Measurements from ENCODE around the gene AP4B1.

The AP4B1 gene

GRCh38 chr1:113928187-113928930, 23.8 kb upstream of the AP4B1 start:
- Histone ChIP-seq H3K4me2 (ENCODE audit: insufficient read depth, low read length) (peak overlapping the region; percentile 85), H2AFZ (ENCODE audit: low read depth, low read length) (peak overlapping the region; percentile 86), H3K27me3 (ENCODE audit: insufficient read depth, low read length, poor library complexity) (no peaks in the 10 kb centered on the region), H3K27ac (ENCODE audit: low read length) (peak overlapping the region; percentile 92), H3K4me1 (ENCODE audit: insufficient read depth, low read length) (peaks cover 41% of the 10 kb centered on the region), H3K9ac (ENCODE audit: low read depth, low read length) (peak overlapping the region; percentile 66), H3K79me2 (ENCODE audit: insufficient read depth, low read length) (peaks cover 48% of the 10 kb centered on the region), H4K20me1 (ENCODE audit: insufficient read depth, low read length) (peaks cover 15% of the 10 kb centered on the region), H3K4me3 (ENCODE audit: low read depth in 1 of 2, low read length in 2 of 2) (peak overlapping the region; percentile 51 to 72; a peak in 3 of 4 replicates), H3K9me3 (ENCODE audit: insufficient read depth, low read length, severe bottlenecking) (no peaks in the 10 kb centered on the region), H3K36me3 (ENCODE audit: insufficient read depth, low read length) (peaks cover 6% of the 10 kb centered on the region; the same call in 1 of the 2 replicates)
- no peak for TF ChIP-seq CTCF (IDR thresholded peaks at IDR 0.05; ENCODE audit: borderline replicate concordance, extremely low read depth, low read length, poor library complexity, severe bottlenecking)
- DNase-seq = no peak
- ATAC-seq (ENCODE audit: insufficient read depth, low read depth) = no peak

- TF ChIP-seq EZH2 (IDR thresholded peaks at IDR 0.05; ENCODE audit: borderline replicate concordance, low read depth, low read length, severe bottlenecking) = no peak
- no peak for TF ChIP-seq CTCF (IDR thresholded peaks at IDR 0.05; ENCODE audit: borderline replicate concordance, extremely low read depth, low read length, poor library complexity, severe bottlenecking)
- Histone ChIP-seq H3K4me2 (ENCODE audit: insufficient read depth, low read length) (no peak overlapping the region), H3K36me3 (ENCODE audit: insufficient read depth, low read length) (no peaks in the 10 kb centered on the region), H3K4me1 (ENCODE audit: insufficient read depth, low read length) (peaks cover 12% of the 10 kb centered on the region), H3K4me3 (ENCODE audit: low read depth in 1 of 2, low read length in 2 of 2) (no peak overlapping the region), H3K27ac (ENCODE audit: low read length) (no peak overlapping the region), H3K9ac (ENCODE audit: low read depth, low read length) (no peak overlapping the region), H3K79me2 (ENCODE audit: insufficient read depth, low read length) (peaks cover 10% of the 10 kb centered on the region), H3K27me3 (ENCODE audit: insufficient read depth, low read length, poor library complexity) (no peaks in the 10 kb centered on the region), H4K20me1 (ENCODE audit: insufficient read depth, low read length) (no peaks in the 10 kb centered on the region), H3K9me3 (ENCODE audit: insufficient read depth, low read length, severe bottlenecking) (no peaks in the 10 kb centered on the region), H2AFZ (ENCODE audit: low read depth, low read length) (no peak overlapping the region)
- no peak for DNase-seq
- ATAC-seq (ENCODE audit: insufficient read depth, low read depth) = no peak
Measured at GRCh38 chr1:113924473-113924872, 19.9 kb upstream of the AP4B1 start.

GRCh38 chr1:113922957-113923356, 18.4 kb upstream of the AP4B1 start:
- H3K4me2 ChIP-seq (ENCODE audit: insufficient read depth, low read length) = no peak overlapping the region
- no peaks in the 10 kb centered on the region for H4K20me1 ChIP-seq (ENCODE audit: insufficient read depth, low read length)
- ATAC-seq (ENCODE audit: insufficient read depth, low read depth) (no peak), DNase-seq (no peak)
- H3K4me1 ChIP-seq (ENCODE audit: insufficient read depth, low read length) = peaks cover 3% of the 10 kb centered on the region
- H3K79me2 ChIP-seq (ENCODE audit: insufficient read depth, low read length) = no peaks in the 10 kb centered on the region
- no peaks in the 10 kb centered on the region for H3K27me3 ChIP-seq (ENCODE audit: insufficient read depth, low read length, poor library complexity)
- H2AFZ ChIP-seq (ENCODE audit: low read depth, low read length) = no peak overlapping the region
- H3K27ac ChIP-seq (ENCODE audit: low read length) = no peak overlapping the region
- no peaks in the 10 kb centered on the region for H3K36me3 ChIP-seq (ENCODE audit: insufficient read depth, low read length)
- no peak overlapping the region for H3K4me3 ChIP-seq (ENCODE audit: low read depth in 1 of 2, low read length in 2 of 2)
- TF ChIP-seq CTCF (IDR thresholded peaks at IDR 0.05; ENCODE audit: borderline replicate concordance, extremely low read depth, low read length, poor library complexity, severe bottlenecking) (no peak), EZH2 (IDR thresholded peaks at IDR 0.05; ENCODE audit: borderline replicate concordance, low read depth, low read length, severe bottlenecking) (no peak)
- no peak overlapping the region for H3K9ac ChIP-seq (ENCODE audit: low read depth, low read length)
- no peaks in the 10 kb centered on the region for H3K9me3 ChIP-seq (ENCODE audit: insufficient read depth, low read length, severe bottlenecking)

All from DND-41 (cell line).